Uterus (tissue), 2 donors: ENCODE results near the gene EXOC3.

Source experiments
- POLR2A ChIP-seq, 2 donors: fragments of 450-650 bp; IDR thresholded peaks; one replicate each; pipeline ENCODE4 v1.6.1; 2016; ENCODE audit warnings: antibody characterized with exemption in 2 of 2, mild to moderate bottlenecking in 1 of 2, moderate library complexity in 1 of 2
- TF ChIP-seq, protein P1 (sequence below), 4 experiments: fragments of 200-600 bp in 2 of 4; fragments of 450-650 bp in 2 of 4; sonication (generic) in 2 of 4; IDR thresholded peaks; one replicate each; pipeline ENCODE4 v1.5.1; 2016 to 2019; ENCODE audit warnings: antibody characterized with exemption in 4 of 4, mild to moderate bottlenecking in 2 of 4, moderate library complexity in 1 of 4

DNA sequence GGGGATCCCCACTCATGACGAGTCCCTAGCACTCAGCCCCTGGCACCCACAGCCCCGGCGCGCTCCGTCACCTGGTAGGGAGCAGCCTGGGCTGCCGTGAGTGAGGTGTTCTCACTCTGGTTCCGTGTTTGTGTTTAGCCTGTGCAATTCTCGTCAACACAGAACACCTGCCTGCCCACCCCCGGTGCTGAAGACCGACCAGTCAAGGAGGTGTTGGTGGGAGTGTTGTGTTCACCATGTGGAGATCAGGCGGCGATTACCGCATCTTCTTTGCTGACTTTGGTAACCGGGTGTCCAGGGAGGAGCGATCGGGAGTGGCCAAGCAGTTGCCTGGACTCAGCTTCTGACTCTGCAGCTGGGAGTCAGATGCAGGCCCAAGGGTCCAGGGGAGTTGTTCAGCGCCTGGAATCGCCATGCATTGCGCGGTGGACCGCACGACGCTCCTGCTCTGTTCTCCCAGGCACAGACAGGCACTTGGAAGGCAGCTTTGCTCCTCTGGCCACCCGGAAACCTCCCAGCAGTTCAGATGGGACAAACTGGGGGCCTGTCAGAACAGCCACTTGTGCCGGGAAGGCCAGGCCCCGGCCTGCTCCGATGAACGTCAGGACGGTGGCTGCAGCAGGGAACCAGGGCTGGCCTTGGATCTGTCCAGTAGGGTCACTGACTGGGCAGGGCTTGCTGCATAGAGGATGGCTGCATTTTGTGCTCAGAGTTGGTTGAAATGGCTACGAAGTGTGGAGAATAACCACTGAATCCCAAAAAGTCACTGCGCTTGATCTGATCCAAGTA is 28.2 kb downstream of the EXOC3 start:
- TF ChIP-seq, protein P1, sequence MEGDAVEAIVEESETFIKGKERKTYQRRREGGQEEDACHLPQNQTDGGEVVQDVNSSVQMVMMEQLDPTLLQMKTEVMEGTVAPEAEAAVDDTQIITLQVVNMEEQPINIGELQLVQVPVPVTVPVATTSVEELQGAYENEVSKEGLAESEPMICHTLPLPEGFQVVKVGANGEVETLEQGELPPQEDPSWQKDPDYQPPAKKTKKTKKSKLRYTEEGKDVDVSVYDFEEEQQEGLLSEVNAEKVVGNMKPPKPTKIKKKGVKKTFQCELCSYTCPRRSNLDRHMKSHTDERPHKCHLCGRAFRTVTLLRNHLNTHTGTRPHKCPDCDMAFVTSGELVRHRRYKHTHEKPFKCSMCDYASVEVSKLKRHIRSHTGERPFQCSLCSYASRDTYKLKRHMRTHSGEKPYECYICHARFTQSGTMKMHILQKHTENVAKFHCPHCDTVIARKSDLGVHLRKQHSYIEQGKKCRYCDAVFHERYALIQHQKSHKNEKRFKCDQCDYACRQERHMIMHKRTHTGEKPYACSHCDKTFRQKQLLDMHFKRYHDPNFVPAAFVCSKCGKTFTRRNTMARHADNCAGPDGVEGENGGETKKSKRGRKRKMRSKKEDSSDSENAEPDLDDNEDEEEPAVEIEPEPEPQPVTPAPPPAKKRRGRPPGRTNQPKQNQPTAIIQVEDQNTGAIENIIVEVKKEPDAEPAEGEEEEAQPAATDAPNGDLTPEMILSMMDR (IDR thresholded peaks at IDR 0.05) = no peak
- TF ChIP-seq POLR2A (IDR thresholded peaks at IDR 0.05) = no peak
